ENCODE data around the gene TOP2B. TPM values are rescaled to one million over a fixed set of nuclear protein-coding genes. Genes with fewer than 3 reads are reported as not detected.

TOP2B gene
- total and polyA plus RNA-seq, 2 experiments from 2014 or later, result 92.0 to 179 TPM

DNA sequence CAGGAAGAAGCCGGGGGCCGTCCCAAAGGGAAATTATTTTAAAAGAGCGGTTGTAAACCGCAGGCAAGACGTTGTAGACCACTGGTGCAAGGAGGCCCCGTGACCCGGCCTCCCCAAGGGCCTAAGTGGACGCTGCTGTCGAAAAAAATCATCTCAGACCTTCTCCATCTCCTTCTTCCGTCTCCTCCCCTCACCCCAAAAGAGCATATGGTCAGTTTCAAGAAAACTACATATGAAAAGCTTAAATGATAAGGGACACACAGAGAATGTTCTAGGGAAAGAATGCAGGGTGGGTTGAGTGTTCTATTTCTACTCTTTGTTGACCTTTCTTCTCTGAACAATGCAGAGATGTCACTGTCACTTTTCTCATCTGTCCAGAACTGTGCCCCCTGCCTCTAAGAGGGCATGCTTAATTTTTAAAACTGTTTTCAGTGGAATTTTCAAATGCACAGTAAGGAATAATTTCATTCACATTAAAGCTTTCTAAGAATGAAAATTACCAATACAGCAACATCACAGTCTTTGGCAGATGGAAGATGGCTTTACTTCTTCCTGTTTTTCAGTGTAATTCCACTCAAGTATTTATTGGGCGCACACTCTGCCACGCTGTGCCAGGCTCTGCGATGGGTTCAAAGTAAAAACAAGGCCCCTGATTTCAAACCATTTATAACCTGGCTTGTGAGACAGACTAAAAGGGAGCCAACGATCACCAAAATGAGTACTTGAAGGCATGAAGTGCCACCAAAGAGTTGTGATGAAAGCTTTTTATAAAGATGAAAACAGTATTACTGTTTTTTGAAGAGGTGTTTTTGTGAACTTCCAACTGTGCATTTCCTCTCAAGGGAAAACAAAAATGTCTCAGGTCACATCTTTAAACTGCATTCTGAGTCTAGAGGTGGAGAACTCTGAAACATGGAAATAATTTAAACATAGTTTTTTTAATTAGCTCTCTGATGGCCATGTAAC is 891 bp upstream of the TOP2B start:
- H3K27me3 Mint-ChIP-seq (ENCODE audit: insufficient read depth, low read depth, poor library complexity), result peaks cover 3% of the 10 kb centered on the region
- H3K79me2 ChIP-seq (replicated peaks; ENCODE audit: insufficient read depth), result peaks cover 34% of the 10 kb centered on the region
- H3F3A ChIP-seq (replicated peaks; ENCODE audit: low read depth), result no peaks in the 10 kb centered on the region
- H3K27ac Mint-ChIP-seq, result peak overlapping the region; percentile 57; the same call in 1 of the 2 replicates
- no peaks in the 10 kb centered on the region for H3K36me3 ChIP-seq (ENCODE audit: insufficient read depth)
- peaks cover 27% of the 10 kb centered on the region; the same call in 2 of the 3 replicates for H3K4me1 Mint-ChIP-seq
- no peaks in the 10 kb centered on the region for H3K9me2 ChIP-seq (ENCODE audit: insufficient read depth)
- H2AFZ ChIP-seq, result no peak overlapping the region; the same call in 1 of the 2 replicates
- peaks cover 22% of the 10 kb centered on the region for H4K20me1 ChIP-seq (replicated peaks; ENCODE audit: insufficient read depth)
- H3K4me2 ChIP-seq, result peak overlapping the region; percentile 83
- peak overlapping the region; percentile 68 for H3K4me3 ChIP-seq
- H3K9me3 Mint-ChIP-seq, result no peaks in the 10 kb centered on the region; the same call in 2 of the 3 replicates
- H3K4me3 Mint-ChIP-seq, result peak overlapping the region; percentile 91
- no peaks in the 10 kb centered on the region for H3K27me3 ChIP-seq (ENCODE audit: insufficient read depth)
- H3K4me1 ChIP-seq (ENCODE audit: insufficient read depth), result peaks cover 30% of the 10 kb centered on the region
- ATAC-seq (no peak), DNase-seq (ENCODE audit: low spot score) (no peak)
- H3K27ac ChIP-seq (ENCODE audit: low read depth), result peak overlapping the region; percentile 89
- TF ChIP-seq, protein P1, sequence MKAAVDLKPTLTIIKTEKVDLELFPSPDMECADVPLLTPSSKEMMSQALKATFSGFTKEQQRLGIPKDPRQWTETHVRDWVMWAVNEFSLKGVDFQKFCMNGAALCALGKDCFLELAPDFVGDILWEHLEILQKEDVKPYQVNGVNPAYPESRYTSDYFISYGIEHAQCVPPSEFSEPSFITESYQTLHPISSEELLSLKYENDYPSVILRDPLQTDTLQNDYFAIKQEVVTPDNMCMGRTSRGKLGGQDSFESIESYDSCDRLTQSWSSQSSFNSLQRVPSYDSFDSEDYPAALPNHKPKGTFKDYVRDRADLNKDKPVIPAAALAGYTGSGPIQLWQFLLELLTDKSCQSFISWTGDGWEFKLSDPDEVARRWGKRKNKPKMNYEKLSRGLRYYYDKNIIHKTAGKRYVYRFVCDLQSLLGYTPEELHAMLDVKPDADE (IDR thresholded peaks at IDR 0.05), result no peak
- TF ChIP-seq ZNF114 (CRISPR knock-in tag; IDR thresholded peaks at IDR 0.05) (no peak), EZH2phosphoT487 (IDR thresholded peaks at IDR 0.05; ENCODE audit: unreplicated experiment) (no peak), STAT1 (IDR thresholded peaks at IDR 0.05; ENCODE audit: unreplicated experiment) (no peak), POLR2AphosphoS5 (IDR thresholded peaks at IDR 0.05; ENCODE audit: low read depth) (no peak), JUNB (IDR thresholded peaks at IDR 0.05; ENCODE audit: unreplicated experiment) (no peak), NANOG (IDR thresholded peaks at IDR 0.05; ENCODE audit: borderline replicate concordance) (no peak), CREB1 (CRISPR knock-in tag; IDR thresholded peaks at IDR 0.05; ENCODE audit: low read depth) (no peak), EZH2 (IDR thresholded peaks at IDR 0.05; ENCODE audit: low read depth, unreplicated experiment) (no peak), ZNF331 (CRISPR knock-in tag; IDR thresholded peaks at IDR 0.05; ENCODE audit: low read depth) (no peak)
- TF ChIP-seq, protein P2, sequence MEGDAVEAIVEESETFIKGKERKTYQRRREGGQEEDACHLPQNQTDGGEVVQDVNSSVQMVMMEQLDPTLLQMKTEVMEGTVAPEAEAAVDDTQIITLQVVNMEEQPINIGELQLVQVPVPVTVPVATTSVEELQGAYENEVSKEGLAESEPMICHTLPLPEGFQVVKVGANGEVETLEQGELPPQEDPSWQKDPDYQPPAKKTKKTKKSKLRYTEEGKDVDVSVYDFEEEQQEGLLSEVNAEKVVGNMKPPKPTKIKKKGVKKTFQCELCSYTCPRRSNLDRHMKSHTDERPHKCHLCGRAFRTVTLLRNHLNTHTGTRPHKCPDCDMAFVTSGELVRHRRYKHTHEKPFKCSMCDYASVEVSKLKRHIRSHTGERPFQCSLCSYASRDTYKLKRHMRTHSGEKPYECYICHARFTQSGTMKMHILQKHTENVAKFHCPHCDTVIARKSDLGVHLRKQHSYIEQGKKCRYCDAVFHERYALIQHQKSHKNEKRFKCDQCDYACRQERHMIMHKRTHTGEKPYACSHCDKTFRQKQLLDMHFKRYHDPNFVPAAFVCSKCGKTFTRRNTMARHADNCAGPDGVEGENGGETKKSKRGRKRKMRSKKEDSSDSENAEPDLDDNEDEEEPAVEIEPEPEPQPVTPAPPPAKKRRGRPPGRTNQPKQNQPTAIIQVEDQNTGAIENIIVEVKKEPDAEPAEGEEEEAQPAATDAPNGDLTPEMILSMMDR (conservative IDR thresholded peaks at IDR 0.05; ENCODE audit: low read depth in 2 of 2), result no peak
- TF ChIP-seq, protein P3, sequence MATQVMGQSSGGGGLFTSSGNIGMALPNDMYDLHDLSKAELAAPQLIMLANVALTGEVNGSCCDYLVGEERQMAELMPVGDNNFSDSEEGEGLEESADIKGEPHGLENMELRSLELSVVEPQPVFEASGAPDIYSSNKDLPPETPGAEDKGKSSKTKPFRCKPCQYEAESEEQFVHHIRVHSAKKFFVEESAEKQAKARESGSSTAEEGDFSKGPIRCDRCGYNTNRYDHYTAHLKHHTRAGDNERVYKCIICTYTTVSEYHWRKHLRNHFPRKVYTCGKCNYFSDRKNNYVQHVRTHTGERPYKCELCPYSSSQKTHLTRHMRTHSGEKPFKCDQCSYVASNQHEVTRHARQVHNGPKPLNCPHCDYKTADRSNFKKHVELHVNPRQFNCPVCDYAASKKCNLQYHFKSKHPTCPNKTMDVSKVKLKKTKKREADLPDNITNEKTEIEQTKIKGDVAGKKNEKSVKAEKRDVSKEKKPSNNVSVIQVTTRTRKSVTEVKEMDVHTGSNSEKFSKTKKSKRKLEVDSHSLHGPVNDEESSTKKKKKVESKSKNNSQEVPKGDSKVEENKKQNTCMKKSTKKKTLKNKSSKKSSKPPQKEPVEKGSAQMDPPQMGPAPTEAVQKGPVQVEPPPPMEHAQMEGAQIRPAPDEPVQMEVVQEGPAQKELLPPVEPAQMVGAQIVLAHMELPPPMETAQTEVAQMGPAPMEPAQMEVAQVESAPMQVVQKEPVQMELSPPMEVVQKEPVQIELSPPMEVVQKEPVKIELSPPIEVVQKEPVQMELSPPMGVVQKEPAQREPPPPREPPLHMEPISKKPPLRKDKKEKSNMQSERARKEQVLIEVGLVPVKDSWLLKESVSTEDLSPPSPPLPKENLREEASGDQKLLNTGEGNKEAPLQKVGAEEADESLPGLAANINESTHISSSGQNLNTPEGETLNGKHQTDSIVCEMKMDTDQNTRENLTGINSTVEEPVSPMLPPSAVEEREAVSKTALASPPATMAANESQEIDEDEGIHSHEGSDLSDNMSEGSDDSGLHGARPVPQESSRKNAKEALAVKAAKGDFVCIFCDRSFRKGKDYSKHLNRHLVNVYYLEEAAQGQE (IDR thresholded peaks at IDR 0.05; ENCODE audit: unreplicated experiment), result no peak
- TF ChIP-seq, protein P4, sequence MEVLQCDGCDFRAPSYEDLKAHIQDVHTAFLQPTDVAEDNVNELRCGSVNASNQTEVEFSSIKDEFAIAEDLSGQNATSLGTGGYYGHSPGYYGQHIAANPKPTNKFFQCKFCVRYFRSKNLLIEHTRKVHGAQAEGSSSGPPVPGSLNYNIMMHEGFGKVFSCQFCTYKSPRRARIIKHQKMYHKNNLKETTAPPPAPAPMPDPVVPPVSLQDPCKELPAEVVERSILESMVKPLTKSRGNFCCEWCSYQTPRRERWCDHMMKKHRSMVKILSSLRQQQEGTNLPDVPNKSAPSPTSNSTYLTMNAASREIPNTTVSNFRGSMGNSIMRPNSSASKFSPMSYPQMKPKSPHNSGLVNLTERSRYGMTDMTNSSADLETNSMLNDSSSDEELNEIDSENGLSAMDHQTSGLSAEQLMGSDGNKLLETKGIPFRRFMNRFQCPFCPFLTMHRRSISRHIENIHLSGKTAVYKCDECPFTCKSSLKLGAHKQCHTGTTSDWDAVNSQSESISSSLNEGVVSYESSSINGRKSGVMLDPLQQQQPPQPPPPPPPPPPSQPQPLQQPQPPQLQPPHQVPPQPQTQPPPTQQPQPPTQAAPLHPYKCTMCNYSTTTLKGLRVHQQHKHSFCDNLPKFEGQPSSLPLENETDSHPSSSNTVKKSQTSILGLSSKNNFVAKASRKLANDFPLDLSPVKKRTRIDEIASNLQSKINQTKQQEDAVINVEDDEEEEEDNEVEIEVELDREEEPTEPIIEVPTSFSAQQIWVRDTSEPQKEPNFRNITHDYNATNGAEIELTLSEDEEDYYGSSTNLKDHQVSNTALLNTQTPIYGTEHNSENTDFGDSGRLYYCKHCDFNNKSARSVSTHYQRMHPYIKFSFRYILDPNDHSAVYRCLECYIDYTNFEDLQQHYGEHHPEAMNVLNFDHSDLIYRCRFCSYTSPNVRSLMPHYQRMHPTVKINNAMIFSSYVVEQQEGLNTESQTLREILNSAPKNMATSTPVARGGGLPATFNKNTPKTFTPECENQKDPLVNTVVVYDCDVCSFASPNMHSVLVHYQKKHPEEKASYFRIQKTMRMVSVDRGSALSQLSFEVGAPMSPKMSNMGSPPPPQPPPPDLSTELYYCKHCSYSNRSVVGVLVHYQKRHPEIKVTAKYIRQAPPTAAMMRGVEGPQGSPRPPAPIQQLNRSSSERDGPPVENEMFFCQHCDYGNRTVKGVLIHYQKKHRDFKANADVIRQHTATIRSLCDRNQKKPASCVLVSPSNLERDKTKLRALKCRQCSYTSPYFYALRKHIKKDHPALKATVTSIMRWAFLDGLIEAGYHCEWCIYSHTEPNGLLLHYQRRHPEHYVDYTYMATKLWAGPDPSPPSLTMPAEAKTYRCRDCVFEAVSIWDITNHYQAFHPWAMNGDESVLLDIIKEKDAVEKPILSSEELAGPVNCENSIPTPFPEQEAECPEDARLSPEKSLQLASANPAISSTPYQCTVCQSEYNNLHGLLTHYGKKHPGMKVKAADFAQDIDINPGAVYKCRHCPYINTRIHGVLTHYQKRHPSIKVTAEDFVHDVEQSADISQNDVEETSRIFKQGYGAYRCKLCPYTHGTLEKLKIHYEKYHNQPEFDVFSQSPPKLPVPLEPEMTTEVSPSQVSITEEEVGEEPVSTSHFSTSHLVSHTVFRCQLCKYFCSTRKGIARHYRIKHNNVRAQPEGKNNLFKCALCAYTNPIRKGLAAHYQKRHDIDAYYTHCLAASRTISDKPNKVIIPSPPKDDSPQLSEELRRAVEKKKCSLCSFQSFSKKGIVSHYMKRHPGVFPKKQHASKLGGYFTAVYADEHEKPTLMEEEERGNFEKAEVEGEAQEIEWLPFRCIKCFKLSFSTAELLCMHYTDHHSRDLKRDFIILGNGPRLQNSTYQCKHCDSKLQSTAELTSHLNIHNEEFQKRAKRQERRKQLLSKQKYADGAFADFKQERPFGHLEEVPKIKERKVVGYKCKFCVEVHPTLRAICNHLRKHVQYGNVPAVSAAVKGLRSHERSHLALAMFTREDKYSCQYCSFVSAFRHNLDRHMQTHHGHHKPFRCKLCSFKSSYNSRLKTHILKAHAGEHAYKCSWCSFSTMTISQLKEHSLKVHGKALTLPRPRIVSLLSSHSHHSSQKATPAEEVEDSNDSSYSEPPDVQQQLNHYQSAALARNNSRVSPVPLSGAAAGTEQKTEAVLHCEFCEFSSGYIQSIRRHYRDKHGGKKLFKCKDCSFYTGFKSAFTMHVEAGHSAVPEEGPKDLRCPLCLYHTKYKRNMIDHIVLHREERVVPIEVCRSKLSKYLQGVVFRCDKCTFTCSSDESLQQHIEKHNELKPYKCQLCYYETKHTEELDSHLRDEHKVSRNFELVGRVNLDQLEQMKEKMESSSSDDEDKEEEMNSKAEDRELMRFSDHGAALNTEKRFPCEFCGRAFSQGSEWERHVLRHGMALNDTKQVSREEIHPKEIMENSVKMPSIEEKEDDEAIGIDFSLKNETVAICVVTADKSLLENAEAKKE (CRISPR knock-in tag; IDR thresholded peaks at IDR 0.05), result no peak
- H3K36me3 Mint-ChIP-seq (ENCODE audit: low read depth), result no peaks in the 10 kb centered on the region; the same call in 2 of the 3 replicates

All from GM23338 (cell line).